Measurements from ENCODE around the gene CYP4F12.

Gene CYP4F12

GRCh38 chr19:15715642-15716041 is 42.8 kb downstream of the CYP4F12 start:
- no peak for DNase-seq

GRCh38 chr19:15717809-15718208 is 44.9 kb downstream of the CYP4F12 start:
- DNase-seq: no peak

- DNase-seq: no peak
These were observed 48.4 kb downstream of the CYP4F12 start for GRCh38 chr19:15721268-15721667.

GRCh38 chr19:15722956-15723355 is 50.1 kb downstream of the CYP4F12 start:
- peak in 1 of 2 experiments; percentile 2 for DNase-seq

GRCh38 chr19:15727724-15728123 is 54.8 kb downstream of the CYP4F12 start, which contains the start of gene OR10H2:
Gene OR10H2, plus strand, starts transcription at chr19:15728024. Its CDS starts 20 bp downstream, at chr19:15728044.
- no peak for DNase-seq

GRCh38 chr19:15730538-15730937 is 57.7 kb downstream of the CYP4F12 start:
- DNase-seq: no peak

GRCh38 chr19:15732388-15732787 is 59.5 kb downstream of the CYP4F12 start:
- DNase-seq: no peak

GRCh38 chr19:15733895-15734294 is 61.0 kb downstream of the CYP4F12 start:
- no peak for DNase-seq

- no peak for DNase-seq
These were observed 64.8 kb downstream of the CYP4F12 start, which contains the start of gene OR10H3 for GRCh38 chr19:15737722-15738121. Gene OR10H3, plus strand, starts transcription at chr19:15737985. Its CDS starts 3,408 bp downstream, at chr19:15741393.

- no peak for DNase-seq
These were observed 67.9 kb downstream of the CYP4F12 start for GRCh38 chr19:15740785-15741184.
